HG02642 (cell line): ENCODE data around the gene VPS37B.
"Not testable (repeated sequence)": the region's sequence is repeated elsewhere in the genome, so short reads cannot be mapped to it uniquely, and the experiment has no call there.

Experiments used
- ATAC-seq: cut with Tn5 transposase; IDR thresholded peaks from one replicate; pipeline ENCODE4 v1.9.1; 2021; ENCODE audit warnings: mild to moderate bottlenecking; ENCODE audit not compliant: unreplicated experiment, poor library complexity

VPS37B gene

GRCh38 chr12:122895704-122896636 is at the start of gene VPS37B:
VPS37B (minus strand) TSS chr12:122896124; CDS start chr12:122896062, 62 bp downstream.
- no peak for ATAC-seq

- ATAC-seq, result no peak
These were observed 49.0 kb upstream of the VPS37B start for GRCh38 chr12:122944605-122945592.

GRCh38 chr12:122943196-122943595 is 47.3 kb upstream of the VPS37B start:
- ATAC-seq, result no peak

GRCh38 chr12:122942637-122943036 is 46.7 kb upstream of the VPS37B start:
- ATAC-seq, result no peak

- not testable (repeated sequence) for ATAC-seq
These were observed 45.4 kb upstream of the VPS37B start for GRCh38 chr12:122941351-122941750.

GRCh38 chr12:122939125-122939524 is 43.2 kb upstream of the VPS37B start:
- ATAC-seq, result no peak

GRCh38 chr12:122937622-122938091 is 41.7 kb upstream of the VPS37B start:
- ATAC-seq, result no peak

GRCh38 chr12:122935318-122935717 is 39.4 kb upstream of the VPS37B start:
- no peak for ATAC-seq

GRCh38 chr12:122934722-122935121 is 38.8 kb upstream of the VPS37B start:
- no peak for ATAC-seq

GRCh38 chr12:122932207-122932606 is 36.3 kb upstream of the VPS37B start:
- ATAC-seq, result no peak

GRCh38 chr12:122929812-122930211 is 33.9 kb upstream of the VPS37B start:
- ATAC-seq, result no peak

GRCh38 chr12:122929148-122929538 is 33.2 kb upstream of the VPS37B start:
- ATAC-seq, result no peak

GRCh38 chr12:122928404-122929147 is 32.7 kb upstream of the VPS37B start:
- ATAC-seq, result no peak

- no peak for ATAC-seq
These were observed 32.0 kb upstream of the VPS37B start for GRCh38 chr12:122927756-122928403.

GRCh38 chr12:122921917-122922316 is 26.0 kb upstream of the VPS37B start:
- ATAC-seq, result no peak

GRCh38 chr12:122920687-122921086 is 24.8 kb upstream of the VPS37B start:
- ATAC-seq, result no peak

GRCh38 chr12:122918827-122919226 is 22.9 kb upstream of the VPS37B start:
- no peak for ATAC-seq

GRCh38 chr12:122917507-122918121 is 21.7 kb upstream of the VPS37B start:
- ATAC-seq, result no peak
